Tibial artery (tissue), 4 donors: ENCODE results near the gene NANP.
"Not testable (repeated sequence)": the region's sequence is repeated elsewhere in the genome, so short reads cannot be mapped to it uniquely, and the experiment has no call there.

Experiments used
- DNase-seq, 2 donors: peaks; one replicate each; pipeline ENCODE4 v3.0.0-alpha.2; 2019
- H3K27ac ChIP-seq, 2 donors: fragments of 200-600 bp; sonication (generic) in 1 of 2; 1 replicate in 1 of 2; 2 replicates in 1 of 2; pipeline ENCODE4 v1.5.1; 2018 to 2019; ENCODE audit warnings: mild to moderate bottlenecking in 1 of 2
- H3K27me3 ChIP-seq, 2 donors: fragments of 200-600 bp; sonication (generic) in 1 of 2; one replicate each; pipeline versions ENCODE4 v1.5.1 to v1.6.0; 2016 to 2019
- H3K36me3 ChIP-seq, 3 donors: fragments of 200-600 bp; sonication (generic) in 2 of 3; one replicate each; pipeline ENCODE4 v1.5.1; 2016 to 2019; ENCODE audit warnings: mild to moderate bottlenecking in 2 of 3
- H3K4me1 ChIP-seq, 4 donors: fragments of 200-600 bp; sonication (generic) in 2 of 4; 1 replicate in 3 of 4; 2 replicates in 1 of 4; pipeline ENCODE4 v1.5.1; 2016 to 2019
- H3K4me3 ChIP-seq, 2 donors: fragments of 200-600 bp; sonication (generic) in 1 of 2; 1 replicate in 1 of 2; 2 replicates in 1 of 2; pipeline ENCODE4 v1.5.1; 2018 to 2019; ENCODE audit warnings: mild to moderate bottlenecking in 2 of 2
- H3K9me3 ChIP-seq, 3 donors: fragments of 200-600 bp; sonication (generic) in 1 of 3; one replicate each; pipeline ENCODE4 v1.5.1; 2016 to 2019
- intact Hi-C: fragments of 100-400 bp; cut with DNase I; formaldehyde crosslinking; loops from one replicate; pipeline ENCODE4 v1.15.0; 2023; ENCODE audit warnings: low total_unique reads
- TF ChIP-seq, protein P1 (sequence below), 2 experiments: fragments of 200-600 bp in 1 of 2; fragments of 450-650 bp in 1 of 2; IDR thresholded peaks; one replicate each; pipeline ENCODE4 v1.5.1; 2017 to 2019; ENCODE audit warnings: antibody characterized with exemption in 2 of 2, mild to moderate bottlenecking in 1 of 2, moderate library complexity in 1 of 2

Gene NANP

GRCh38 chr20:25588491-25588890 lies 35.3 kb downstream of the NANP start:
- no peak overlapping the region for H3K4me3 ChIP-seq
- no peaks in the 10 kb centered on the region for H3K36me3 ChIP-seq
- H3K27me3 ChIP-seq: no peaks in the 10 kb centered on the region
- TF ChIP-seq, protein P1, sequence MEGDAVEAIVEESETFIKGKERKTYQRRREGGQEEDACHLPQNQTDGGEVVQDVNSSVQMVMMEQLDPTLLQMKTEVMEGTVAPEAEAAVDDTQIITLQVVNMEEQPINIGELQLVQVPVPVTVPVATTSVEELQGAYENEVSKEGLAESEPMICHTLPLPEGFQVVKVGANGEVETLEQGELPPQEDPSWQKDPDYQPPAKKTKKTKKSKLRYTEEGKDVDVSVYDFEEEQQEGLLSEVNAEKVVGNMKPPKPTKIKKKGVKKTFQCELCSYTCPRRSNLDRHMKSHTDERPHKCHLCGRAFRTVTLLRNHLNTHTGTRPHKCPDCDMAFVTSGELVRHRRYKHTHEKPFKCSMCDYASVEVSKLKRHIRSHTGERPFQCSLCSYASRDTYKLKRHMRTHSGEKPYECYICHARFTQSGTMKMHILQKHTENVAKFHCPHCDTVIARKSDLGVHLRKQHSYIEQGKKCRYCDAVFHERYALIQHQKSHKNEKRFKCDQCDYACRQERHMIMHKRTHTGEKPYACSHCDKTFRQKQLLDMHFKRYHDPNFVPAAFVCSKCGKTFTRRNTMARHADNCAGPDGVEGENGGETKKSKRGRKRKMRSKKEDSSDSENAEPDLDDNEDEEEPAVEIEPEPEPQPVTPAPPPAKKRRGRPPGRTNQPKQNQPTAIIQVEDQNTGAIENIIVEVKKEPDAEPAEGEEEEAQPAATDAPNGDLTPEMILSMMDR (IDR thresholded peaks at IDR 0.05): no peak
- H3K27ac ChIP-seq: no peak overlapping the region
- no peaks in the 10 kb centered on the region for H3K9me3 ChIP-seq
- no peak for DNase-seq
- peaks cover 0 to 13% (median 7%) of the 10 kb centered on the region in 4 donors for H3K4me1 ChIP-seq
- intact Hi-C loops: no loop called here

DNA sequence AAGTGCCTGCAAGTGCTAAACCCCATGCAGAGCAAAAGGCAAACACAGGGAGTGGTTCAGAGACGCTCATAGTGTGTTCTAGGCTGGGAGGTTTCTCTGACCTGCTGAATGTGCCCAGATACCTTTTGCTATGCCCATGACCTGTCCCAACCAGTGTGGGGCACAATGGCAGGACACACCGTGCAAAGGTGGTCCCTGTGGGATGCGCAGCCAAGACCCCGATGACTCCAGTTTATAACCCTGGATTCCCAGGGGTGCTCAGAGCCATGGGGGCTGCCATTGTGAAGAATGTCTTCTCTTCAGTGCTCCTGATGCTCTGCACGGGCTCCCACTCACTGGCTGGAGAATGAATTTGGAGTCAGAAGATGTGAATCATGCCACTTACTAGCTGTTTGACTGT lies 36.3 kb downstream of the NANP start:
- no peaks in the 10 kb centered on the region for H3K27me3 ChIP-seq
- no peak overlapping the region for H3K4me3 ChIP-seq
- intact Hi-C loops: no loop called here
- no peaks in the 10 kb centered on the region for H3K9me3 ChIP-seq
- no peak overlapping the region for H3K27ac ChIP-seq
- peaks cover 0 to 13% (median 7%) of the 10 kb centered on the region in 4 donors for H3K4me1 ChIP-seq
- TF ChIP-seq, protein P1 (IDR thresholded peaks at IDR 0.05): no peak
- no peaks in the 10 kb centered on the region for H3K36me3 ChIP-seq
- no peak for DNase-seq

GRCh38 chr20:25586877-25587276 lies 36.9 kb downstream of the NANP start:
- no peaks in the 10 kb centered on the region for H3K27me3 ChIP-seq
- H3K36me3 ChIP-seq: no peaks in the 10 kb centered on the region
- H3K4me1 ChIP-seq: peaks cover 0 to 13% (median 7%) of the 10 kb centered on the region in 4 donors
- intact Hi-C loops: no loop called here
- H3K27ac ChIP-seq: no peak overlapping the region
- H3K4me3 ChIP-seq: no peak overlapping the region
- no peaks in the 10 kb centered on the region for H3K9me3 ChIP-seq
- TF ChIP-seq, protein P1 (IDR thresholded peaks at IDR 0.05): no peak
- no peak for DNase-seq

GRCh38 chr20:25584905-25585704 lies 38.7 kb downstream of the NANP start, which contains the start of gene NINL:
TSS of gene NINL (minus strand) at chr20:25585531. CDS start at chr20:25526587, 58,944 bp downstream.
- H3K9me3 ChIP-seq: no peaks in the 10 kb centered on the region
- H3K4me1 ChIP-seq: peaks cover 0 to 13% (median 7%) of the 10 kb centered on the region in 4 donors
- no peaks in the 10 kb centered on the region for H3K36me3 ChIP-seq
- H3K27me3 ChIP-seq: no peaks in the 10 kb centered on the region
- peak within 1 kb of the TSS; percentile 55 to 60 for H3K27ac ChIP-seq
- intact Hi-C loops: no loop called here
- peak; percentile 51 to 71 for DNase-seq
- H3K4me3 ChIP-seq: peak within 1 kb of the TSS; percentile 61 to 65
- TF ChIP-seq, protein P1 (IDR thresholded peaks at IDR 0.05): no peak

DNA sequence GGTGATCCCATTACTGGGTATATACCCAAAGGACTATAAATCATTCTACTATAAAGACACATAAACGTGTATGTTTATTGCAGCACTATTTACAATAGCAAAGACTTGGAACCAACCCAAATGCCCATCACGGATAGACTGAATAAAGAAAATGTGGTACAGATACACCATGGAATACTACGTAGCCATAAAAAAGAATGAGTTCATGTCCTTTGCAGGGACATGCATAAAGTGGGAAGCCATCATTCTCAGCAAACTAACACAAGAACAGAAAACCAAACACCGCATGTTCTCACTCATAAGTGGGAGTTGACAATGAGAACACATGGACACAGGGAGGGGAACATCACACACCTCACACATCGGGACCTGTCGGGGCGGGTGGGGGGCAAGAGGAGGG lies 40.2 kb downstream of the NANP start:
- H3K4me1 ChIP-seq: peaks cover 0 to 13% (median 7%) of the 10 kb centered on the region in 4 donors
- intact Hi-C loops, H3K4me3 ChIP-seq, H3K9me3 ChIP-seq, H3K36me3 ChIP-seq, H3K27me3 ChIP-seq, DNase-seq, H3K27ac ChIP-seq: not testable (repeated sequence)

- intact Hi-C loops: no loop called here
- no peaks in the 10 kb centered on the region for H3K27me3 ChIP-seq
- H3K4me3 ChIP-seq: no peak overlapping the region
- H3K9me3 ChIP-seq: no peaks in the 10 kb centered on the region
- peaks cover 0 to 12% (median 7%) of the 10 kb centered on the region in 4 donors for H3K4me1 ChIP-seq
- H3K36me3 ChIP-seq: no peaks in the 10 kb centered on the region
- TF ChIP-seq, protein P1 (IDR thresholded peaks at IDR 0.05): no peak
- no peak overlapping the region for H3K27ac ChIP-seq
- no peak for DNase-seq
Measured at GRCh38 chr20:25580711-25581110, 43.1 kb downstream of the NANP start.
